CD4-positive, alpha-beta T cell treated with Interleukin-4 for 4 hours (primary cell): Measurements from ENCODE around the gene S100Z.
"Not testable (repeated sequence)": the region's sequence is repeated elsewhere in the genome, so short reads cannot be mapped to it uniquely, and the experiment has no call there.

ENCODE experiments used
- DNase-seq: peaks from one replicate; pipeline ENCODE4 v3.0.0-alpha.2; 2020

The S100Z gene

GRCh38 chr5:76893294-76893693, 43.5 kb downstream of the S100Z start:
- no peak for DNase-seq

GRCh38 chr5:76896196-76896595, 46.4 kb downstream of the S100Z start:
- DNase-seq, result no peak

- DNase-seq, result no peak
These were observed 51.7 kb downstream of the S100Z start for GRCh38 chr5:76901522-76901921.

GRCh38 chr5:76908166-76908565, 58.4 kb downstream of the S100Z start:
- DNase-seq, result no peak

GRCh38 chr5:76910344-76910933, 60.6 kb downstream of the S100Z start:
- DNase-seq, result not testable (repeated sequence)

GRCh38 chr5:76914671-76915070, 64.9 kb downstream of the S100Z start:
- not testable (repeated sequence) for DNase-seq

GRCh38 chr5:76918539-76918938, 68.7 kb downstream of the S100Z start:
- no peak for DNase-seq

GRCh38 chr5:76920491-76920890, 70.7 kb downstream of the S100Z start:
- no peak for DNase-seq

- no peak for DNase-seq
These were observed 76.7 kb downstream of the S100Z start for GRCh38 chr5:76926329-76927105.

GRCh38 chr5:76927961-76928360, 78.1 kb downstream of the S100Z start:
- DNase-seq, result no peak

GRCh38 chr5:76930083-76930482, 80.3 kb downstream of the S100Z start:
- DNase-seq, result no peak

- DNase-seq, result no peak
These were observed 88.4 kb downstream of the S100Z start for GRCh38 chr5:76938177-76938576.

GRCh38 chr5:76941000-76941399, 91.2 kb downstream of the S100Z start:
- no peak for DNase-seq

- DNase-seq, result no peak
These were observed 91.6 kb downstream of the S100Z start for GRCh38 chr5:76941442-76941841.

GRCh38 chr5:76942581-76942980, 92.8 kb downstream of the S100Z start:
- no peak for DNase-seq

GRCh38 chr5:76943006-76943405, 93.2 kb downstream of the S100Z start:
- DNase-seq, result no peak

GRCh38 chr5:76944638-76945037, 94.8 kb downstream of the S100Z start:
- DNase-seq, result no peak

- not testable (repeated sequence) for DNase-seq
These were observed 95.4 kb downstream of the S100Z start for GRCh38 chr5:76945238-76945637.

GRCh38 chr5:76946090-76946489, 96.3 kb downstream of the S100Z start:
- DNase-seq, result no peak

GRCh38 chr5:76947082-76947503, 97.3 kb downstream of the S100Z start:
- no peak for DNase-seq

GRCh38 chr5:76952795-76953536, 103.2 kb downstream of the S100Z start, which contains the start of gene CRHBP:
Gene CRHBP (plus strand): TSS chr5:76953045. CDS start chr5:76953135, 90 bp downstream.
- DNase-seq, result no peak

- no peak for DNase-seq
These were observed 104.0 kb downstream of the S100Z start for GRCh38 chr5:76953551-76954382.

GRCh38 chr5:76954383-76954763, 104.6 kb downstream of the S100Z start:
- DNase-seq, result no peak
